ENCODE data around the gene EXOC3L1. TPM values are rescaled to one million over a fixed set of nuclear protein-coding genes. Genes with fewer than 3 reads are reported as not detected.

EXOC3L1 gene
- polyA plus RNA-seq, 5 donors, result 7.6 to 14.8 (median 9.4) TPM

DNA sequence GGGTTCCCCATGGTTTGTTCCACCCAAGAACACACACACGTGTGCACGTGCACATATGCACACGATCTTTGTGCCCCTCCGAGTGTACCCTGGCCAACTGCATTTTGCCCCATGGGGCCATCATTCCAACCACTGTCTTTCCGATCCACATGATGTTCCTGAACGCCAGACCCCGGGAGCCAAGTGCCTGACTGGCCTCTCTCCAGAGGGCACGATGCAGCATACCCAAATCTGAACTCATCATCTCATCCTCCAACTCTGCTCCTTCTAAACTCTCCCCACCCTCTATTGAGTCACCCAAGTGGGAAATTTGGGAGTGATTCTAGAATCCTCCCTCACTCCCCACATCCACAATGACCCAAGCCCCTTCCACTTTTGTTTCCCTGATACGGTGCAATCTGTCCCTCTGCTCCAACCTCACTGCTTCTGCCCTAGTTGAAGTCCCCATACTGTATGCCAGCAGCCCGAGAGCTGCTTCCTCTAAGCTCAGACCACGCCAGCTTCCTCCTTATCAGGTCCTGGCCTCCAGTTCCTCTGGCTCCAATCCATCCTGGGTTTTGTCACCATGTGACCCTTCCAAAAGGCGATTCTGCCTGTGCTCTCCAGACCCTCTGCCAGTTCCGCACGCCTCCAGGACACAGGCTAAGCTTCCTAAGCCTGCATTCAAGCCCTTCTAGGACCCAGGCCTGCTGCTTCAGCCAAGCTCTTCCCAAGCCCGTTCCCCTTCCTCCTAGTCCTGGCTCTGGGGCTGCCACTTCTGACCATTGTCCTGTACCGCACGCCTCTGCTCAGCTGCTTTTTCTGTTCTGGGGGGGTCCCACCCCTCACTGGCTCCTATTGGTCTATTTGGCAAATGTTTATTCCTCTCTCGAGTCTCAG, 26.9 kb upstream of the EXOC3L1 start:
- DNase-seq, result peak; percentile 57 to 70

DNA sequence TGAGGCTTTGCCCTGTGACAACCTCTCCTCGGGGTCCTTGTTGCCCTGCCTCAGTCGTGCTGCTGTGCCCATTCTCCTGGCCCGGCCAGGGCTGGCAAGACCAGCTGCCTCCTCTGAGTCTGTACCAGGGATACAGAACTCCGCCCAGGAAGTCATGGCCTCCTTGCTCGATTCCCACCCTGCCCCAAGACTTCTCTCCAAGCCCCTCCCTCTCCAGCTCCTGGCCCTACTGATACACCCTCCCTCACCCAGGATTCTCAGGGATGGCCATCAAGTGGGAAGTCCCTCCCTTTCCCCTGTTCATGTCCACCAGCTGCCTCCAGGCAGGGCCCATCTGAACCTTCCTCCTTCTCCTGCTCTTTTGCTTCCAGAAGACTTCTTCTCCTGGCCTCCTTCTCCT, 25.8 kb upstream of the EXOC3L1 start:
- DNase-seq, result no peak

DNA sequence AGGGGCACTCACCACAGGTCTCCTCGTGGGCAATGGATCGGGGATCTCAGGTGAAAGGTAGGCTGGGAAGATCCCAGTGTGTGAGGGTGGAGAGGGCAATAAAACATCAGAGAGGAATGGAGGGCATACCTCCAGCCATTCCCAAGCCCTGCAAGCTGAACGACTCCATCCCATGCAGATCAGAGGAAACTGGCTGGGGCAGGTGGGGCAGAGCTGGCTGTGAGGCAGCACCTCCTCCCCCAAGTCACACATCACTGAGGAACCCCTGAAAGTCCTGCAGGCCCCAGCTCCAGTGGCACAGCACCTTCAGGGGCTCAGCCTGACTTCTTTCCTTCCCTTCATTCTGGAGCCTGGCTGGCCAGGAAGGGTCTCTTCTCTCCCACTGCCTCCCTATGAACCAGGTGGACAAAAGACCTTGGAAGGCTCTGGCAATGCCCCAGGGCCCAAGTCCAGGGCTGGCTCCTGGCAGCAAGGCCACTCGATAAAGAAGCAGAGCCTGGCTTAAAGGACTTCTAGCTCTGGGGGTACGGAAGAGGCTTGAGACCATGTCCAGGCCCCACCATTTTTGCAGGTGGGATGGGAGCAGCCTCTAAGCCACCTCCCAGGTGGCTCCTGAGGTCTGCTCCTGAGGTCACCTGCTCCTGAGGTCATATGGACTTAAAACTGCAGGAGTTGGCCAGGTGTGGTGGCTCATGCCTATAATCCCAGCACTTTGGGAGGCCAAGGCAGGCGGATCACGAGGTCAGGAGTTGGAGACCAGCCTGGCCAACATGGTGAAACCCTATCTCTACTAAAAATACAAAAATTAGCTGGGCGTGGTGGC, 23.5 kb upstream of the EXOC3L1 start:
- DNase-seq, result no peak

DNA sequence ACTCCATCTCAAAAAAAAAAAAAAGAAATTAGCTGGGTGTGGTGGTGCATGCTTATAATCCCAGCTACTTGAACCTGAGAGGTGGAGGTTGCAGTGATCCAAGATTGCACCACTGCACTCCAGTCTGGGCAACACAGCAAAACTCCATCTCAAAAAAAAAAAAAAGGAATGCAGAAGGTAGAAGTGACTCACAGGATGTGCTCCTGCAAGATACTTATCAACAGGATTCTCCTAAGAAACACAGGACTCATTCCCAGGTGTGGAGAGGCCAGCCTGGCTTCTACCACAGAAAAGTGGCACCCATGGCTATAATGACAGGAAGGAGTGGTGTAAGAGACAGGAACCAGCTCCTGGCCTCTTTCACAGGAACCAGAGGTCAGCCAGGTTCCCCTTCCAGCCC, 22.8 kb upstream of the EXOC3L1 start:
- no peak for DNase-seq

DNA sequence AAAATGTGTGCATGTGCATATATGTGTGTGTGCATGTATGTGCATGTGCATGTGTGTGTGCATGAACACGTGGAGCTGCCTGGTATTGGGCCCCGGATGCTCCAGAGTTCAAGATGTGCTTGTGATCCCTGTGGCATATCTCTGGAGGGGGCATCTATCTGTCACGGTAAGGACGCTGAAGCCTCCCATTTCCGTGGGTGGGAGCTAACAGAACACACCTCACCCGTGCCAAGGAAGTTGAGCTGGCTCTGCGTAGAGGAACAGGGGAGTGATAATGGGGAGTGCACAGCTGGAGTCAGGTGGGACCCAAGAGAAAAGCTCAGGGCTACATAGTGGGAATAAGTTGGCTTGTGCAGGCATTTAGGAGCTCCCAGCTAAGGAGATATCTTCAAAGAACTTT, 21.7 kb upstream of the EXOC3L1 start:
- DNase-seq, result no peak

DNA sequence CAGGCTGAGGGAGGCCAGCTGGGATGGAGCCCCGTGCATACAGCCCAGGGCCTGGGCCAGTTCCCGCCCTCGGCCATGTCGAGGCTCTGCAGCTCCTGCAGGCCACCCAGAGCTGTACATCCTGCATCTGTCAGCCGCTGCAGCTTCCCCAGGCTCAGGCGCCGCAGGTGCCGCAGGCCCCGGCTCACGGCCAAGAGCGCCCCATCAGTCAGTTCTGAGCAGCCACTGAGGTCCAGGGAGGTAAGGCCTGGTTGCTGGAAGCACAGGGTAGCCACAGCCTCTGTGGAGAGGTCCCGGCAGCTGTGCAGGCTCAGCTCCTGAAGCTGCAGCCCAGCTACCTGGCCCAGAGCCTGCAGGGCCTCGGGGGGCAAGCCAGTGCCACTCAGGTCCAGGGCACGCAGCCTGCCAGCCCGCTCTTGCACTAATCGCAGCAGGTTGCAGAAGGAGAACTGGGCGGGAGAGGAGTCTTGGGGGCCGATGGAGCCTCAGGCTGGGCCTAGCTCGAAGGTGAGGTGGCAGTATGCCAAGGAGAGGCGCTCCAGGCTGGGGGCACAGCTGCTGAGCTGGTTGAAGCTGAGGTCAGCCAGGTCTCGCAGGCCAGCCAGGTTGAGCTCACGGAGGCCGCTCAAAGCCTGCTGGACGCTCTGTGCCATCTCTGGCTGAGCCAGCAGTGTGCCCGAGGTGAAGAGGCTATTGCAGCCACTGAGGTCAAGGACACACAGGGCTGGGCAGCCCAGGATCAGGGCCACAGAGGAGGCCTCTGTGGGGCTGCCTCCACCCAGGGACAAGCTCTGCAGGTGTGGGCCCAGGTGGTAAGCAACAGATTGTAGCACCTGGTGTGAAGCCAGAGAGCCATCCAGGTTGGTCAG, 20.4 kb upstream of the EXOC3L1 start:
- no peak for DNase-seq

DNA sequence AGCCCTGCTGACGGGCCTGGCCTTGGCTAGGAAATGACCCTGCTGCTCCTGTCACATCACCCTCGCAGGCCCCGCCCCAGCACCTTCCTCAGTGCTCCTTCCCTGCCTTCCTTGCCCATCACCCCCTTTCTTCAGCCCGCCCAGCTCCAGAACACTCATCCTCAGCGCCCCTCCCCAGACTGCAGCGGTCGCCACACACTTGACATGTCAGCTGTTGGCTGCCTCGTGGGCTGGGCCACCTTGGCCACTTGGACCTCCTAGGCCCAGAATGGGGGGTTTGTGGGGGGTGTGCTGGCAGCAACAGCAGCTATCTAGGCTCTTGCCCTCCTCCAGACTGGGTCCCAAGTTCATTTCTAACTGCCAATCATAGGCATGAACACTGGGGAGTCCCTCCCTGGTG, 19.6 kb upstream of the EXOC3L1 start:
- no peak for DNase-seq

DNA sequence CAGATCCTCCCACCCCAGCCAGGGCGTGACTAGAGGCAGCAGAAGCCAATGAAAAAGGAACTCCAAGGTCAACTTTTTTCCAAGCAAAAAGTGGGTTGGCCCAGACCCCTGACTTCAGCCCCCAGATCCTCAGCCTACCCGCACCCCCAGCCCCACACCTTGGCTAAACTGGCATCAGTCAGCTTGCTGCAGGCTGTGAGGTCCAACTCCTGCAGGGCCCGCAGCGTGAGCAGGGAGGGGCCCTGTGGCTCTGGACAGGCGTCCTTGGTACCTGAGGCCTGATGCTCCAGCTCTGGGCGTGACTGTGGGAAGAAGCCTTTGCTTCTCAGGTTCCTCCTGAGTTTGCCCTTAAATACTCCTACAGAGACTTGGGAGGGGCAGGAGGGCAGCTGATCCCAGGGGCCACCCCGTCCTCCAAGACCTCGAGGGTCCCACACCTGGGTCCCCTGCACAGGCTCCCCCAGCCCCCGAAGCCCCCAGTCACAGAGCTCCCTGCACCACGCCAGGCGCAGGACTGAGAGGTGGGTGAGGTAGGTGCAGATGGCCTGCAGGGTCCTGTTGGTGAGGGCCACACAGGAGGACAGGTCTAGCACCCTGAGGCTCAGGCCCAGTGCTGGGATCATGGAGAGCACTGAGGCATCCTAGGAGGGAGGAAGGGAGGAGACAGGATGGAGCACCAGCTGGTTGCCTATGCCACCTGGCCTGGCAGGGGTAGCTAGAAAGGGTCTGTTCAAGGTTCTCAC, 18.4 kb upstream of the EXOC3L1 start:
- DNase-seq, result no peak

DNA sequence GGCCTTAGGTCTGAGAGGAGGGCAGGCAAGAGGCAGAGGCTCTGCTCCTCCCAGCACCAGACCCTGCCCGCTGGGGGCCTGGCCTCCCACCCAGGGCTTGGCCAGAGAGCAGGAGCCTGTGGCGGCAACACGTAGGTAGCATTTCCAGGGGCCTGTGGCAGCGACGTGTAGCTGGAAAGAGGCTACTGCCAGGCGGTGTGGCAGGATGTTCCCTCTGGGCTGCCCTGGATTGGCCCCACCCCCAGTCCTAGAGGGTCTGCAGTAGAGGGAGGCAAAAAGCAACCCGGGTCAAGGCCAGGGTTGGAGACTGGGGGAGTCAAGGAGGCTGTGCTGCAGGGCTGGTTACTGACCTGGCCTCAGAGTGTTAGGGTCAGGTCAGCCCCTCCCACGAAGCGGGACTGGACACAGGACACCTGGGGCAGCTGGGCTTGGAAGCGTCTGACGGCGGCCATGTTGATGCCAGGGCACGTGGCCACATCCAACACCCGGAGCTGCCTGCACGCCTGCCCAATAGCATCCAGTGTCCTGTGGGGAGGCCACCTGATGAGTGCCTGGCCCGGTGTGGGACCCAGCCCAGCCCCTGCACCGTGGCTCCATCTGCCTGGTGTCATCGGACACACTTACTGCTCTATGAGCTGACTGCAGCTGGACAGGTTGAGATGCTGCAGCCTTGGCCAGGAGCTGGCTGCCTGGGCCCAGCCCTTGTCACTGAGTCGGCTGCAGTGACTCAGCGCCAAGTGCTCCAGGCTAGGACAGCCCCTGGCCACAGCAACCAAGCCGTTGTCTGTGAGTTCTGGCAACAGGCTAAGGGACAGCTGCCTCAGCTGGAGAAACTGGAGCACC, 17.5 kb upstream of the EXOC3L1 start:
- no peak for DNase-seq

DNA sequence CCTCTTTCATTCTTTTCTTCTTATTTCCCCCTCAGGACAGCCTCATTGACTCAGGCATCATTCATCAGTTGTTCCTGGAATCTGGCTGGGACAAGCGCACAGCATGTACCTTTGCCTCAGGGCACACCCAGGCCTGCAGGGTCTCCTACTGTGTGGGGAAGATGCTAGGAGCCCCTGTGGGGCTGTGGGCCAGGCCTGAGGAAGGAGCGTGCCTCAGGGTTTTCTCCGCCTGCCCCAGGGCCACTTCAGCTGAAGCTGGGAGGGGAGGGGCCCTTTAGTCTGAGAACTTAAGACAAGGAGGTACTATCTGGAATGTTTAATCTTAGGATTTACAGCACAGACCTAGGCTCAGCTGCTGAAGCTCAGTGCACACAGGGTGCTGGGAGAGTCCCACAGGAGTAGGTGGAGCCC, 16.9 kb upstream of the EXOC3L1 start:
- DNase-seq, result no peak

DNA sequence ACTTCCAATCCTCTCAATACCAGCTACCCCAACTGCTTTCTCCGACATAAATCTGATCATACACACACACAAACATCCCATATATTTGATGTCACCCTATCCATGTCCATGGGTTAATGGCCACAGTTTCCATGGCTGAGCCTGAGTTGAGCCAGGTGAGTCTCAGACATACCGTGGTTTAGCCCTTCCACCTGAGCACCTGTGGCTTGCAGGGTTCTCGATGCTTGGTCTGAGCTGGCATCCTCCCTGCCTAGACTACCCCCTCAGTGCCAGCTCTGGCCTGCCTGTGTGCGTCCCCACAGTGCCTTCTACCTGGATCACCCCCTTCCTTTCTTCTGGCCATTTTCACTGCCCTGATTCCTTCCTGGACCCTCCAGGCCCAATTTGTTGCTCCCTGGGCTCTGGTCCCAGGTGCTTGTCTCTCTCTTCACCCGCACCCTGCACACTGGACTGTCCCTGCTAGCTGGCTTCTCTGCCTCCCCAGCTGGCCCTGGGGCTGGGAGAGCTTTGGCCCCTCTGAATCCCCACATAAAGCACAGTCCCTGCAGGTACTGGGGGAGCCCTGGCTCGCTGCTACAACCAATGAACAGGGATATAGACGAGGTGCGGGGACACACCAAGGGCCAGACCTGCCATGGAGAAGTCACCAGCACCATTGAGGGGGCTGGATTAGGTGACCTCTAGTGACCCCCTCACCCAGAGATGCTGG, 16.3 kb upstream of the EXOC3L1 start:
- DNase-seq, result no peak

DNA sequence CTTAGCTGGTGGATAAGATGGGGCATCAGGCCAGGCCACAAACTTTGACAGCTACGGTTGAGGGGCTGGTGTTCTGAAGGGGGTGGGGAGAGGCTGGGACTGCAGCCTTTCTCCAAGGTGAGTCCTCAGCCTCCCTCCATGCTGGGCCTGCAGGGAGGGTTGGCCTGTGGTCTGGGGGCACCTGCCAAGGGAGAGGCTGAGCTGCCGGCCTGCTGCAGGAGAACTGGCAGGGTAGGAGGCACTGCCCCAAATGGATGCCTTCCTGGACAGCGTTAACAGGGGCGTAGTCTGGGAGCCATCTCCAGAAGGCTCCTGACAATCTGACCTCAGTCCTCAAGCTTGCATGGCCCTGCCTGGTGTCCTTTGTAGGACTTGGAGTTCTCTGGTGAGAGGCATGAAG, 14.1 kb upstream of the EXOC3L1 start:
- no peak for DNase-seq

DNA sequence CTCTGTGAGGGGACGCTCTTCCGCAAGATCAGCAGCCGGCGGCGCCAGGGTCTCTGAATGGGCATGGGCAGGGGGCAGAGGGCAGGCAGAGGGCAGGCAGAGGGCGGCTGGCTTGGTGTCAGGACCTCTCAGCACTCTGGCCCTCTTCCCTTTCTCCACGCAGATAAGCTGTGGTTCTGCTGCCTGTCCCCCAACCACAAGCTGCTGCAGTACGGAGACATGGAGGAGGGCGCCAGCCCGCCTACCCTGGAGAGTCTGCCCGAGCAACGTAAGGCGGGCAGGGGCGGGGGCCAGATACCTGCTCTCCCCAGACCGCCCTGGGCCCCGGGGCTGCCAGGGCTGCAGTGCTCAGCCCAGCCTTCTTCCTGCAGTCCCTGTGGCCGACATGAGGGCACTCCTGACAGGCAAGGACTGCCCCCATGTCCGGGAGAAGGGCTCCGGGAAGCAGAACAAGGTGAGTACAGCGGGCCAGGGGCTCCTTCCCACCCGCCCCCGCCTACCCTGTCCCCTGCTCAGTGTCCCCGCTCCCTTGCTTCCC, 13.1 kb upstream of the EXOC3L1 start:
- no peak for DNase-seq

DNA sequence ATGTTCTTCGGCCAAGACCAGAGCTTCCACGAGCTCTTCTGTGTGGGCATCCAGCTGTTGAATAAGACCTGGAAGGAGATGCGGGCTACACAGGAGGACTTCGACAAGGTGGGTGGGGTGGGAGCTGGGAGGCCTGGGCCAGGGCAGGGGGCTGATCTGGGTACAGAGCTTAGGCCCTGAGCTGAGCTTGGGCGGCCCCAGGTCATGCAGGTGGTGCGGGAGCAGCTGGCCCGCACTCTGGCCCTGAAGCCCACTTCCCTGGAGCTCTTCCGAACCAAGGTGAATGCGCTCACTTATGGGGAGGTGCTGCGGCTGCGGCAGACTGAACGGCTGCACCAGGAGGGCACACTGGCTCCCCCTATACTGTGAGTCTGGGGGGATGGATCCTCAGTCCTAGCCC, 12.5 kb upstream of the EXOC3L1 start:
- DNase-seq, result no peak

DNA sequence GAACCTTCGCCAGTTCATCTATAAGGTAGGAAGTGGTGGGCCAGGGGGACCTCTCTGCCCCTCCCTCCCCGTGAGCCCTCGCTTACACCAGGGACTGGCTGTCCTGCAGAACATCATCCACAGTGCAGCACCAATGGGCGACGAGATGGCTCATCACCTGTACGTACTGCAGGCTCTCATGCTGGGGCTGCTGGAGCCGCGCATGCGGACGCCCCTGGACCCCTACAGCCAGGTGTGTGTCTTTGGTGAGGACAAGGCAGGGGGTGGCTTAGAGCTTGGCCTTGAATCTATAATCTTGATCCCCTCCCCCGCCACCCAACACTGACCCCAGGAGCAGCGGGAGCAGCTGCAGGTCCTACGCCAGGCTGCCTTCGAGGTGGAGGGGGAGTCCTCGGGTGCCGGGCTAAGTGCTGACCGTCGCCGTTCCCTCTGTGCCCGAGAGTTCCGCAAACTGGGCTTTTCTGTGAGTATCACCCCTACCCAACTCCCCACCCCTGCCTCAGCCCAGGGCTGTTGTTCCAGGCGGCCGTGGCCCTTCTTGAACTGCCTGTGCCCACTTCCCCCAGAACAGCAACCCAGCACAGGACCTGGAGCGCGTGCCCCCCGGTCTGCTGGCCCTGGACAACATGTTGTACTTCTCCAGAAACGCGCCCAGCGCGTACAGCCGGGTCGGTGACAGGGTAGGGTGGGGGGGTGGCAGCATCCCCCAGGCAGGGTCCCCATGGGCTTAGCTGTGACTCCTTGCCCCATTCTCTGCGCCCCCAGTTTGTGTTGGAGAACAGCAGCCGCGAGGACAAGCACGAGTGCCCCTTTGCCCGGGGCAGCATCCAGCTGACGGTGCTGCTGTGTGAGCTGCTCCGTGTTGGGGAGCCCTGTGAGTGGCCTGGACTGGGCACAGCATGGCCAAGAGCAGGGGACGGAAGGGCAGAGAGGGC, 11.7 kb upstream of the EXOC3L1 start:
- no peak for DNase-seq

DNA sequence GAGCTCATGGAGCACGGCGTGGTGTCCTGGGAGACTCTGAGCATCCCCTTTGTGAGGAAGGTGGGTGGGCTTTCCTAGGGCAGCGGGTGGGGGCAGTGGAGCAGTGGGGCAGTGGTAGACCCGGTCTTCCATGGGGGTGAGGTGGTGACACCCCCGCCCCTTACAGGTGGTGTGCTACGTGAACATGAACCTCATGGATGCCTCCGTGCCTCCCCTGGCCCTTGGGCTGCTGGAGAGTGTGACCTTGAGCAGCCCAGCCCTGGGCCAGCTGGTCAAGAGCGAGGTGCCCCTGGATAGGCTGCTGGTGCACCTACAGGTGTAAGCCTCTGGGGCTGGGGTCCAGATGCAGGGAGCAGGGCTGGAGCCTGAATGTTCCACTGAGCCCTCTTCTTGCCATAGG, 10.6 kb upstream of the EXOC3L1 start:
- no peak for DNase-seq

DNA sequence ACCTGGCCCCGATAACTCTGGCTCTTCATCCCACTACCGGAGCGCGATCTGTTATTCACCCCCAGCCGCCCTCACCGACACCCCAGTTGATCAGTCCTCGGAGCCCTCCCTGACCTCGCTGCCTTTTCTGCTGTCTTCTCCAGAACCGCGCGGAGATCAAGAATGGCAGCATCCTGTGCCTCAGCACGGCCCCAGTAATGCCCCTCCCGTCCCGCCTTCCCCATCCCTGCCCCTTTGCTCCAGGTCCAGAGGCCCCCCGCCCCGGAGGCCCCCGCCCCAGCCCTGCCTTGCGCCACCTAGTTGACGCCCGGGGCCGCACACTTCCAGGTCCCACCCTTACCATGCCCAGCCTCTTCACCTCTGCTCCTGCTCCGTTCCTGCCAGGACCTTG, 9.9 kb upstream of the EXOC3L1 start:
- no peak for DNase-seq

Data from right lung (tissue), 5 donors.